Right lobe of liver (tissue), 4 donors: ENCODE measurements around the gene ENOX1.

ENCODE experiments used
- CTCF ChIP-seq, 4 donors: fragments of 200-600 bp in 3 of 4; fragments of 450-650 bp in 1 of 4; IDR thresholded peaks; one replicate each; pipeline versions ENCODE4 v1.5.1 to v1.8.0; 2016 to 2022; ENCODE audit warnings: antibody characterized with exemption in 4 of 4, mild to moderate bottlenecking in 2 of 4
- POLR2A ChIP-seq: fragments of 450-650 bp; IDR thresholded peaks from one replicate; pipeline ENCODE4 v1.6.1; 2017; ENCODE audit warnings: antibody characterized with exemption, mild to moderate bottlenecking
- donor health status: DM: no; HTN: no; CAD: no.
- donor health status: DM: no; HTN: no; CAD: no.
- donor health status: DM: no; HTN: yes; CAD: no.

GRCh38 chr13:43441464-43441863 is 345.3 kb downstream of the ENOX1 start:
- TF ChIP-seq CTCF (IDR thresholded peaks at IDR 0.05) (no peak), POLR2A (no peak)
